GM23338 (cell line): Measurements from ENCODE around the gene LRP1B.

ENCODE experiments used
- CREB1 ChIP-seq: fragments of 250-450 bp; sonication (Bioruptor Pico); IDR thresholded peaks from 2 replicates; pipeline ENCODE4 v1.5.0; 2020; ENCODE audit warnings: low read depth, mild to moderate bottlenecking, moderate library complexity
- CTCF ChIP-seq, 2 experiments: fragments of 200-600 bp in 1 of 2; sonication (generic) in 1 of 2; conservative IDR thresholded peaks; 2 replicates each; pipeline versions ENCODE4 v1.5.1 to v1.6.1; 2016 to 2017; ENCODE audit warnings: antibody characterized with exemption in 2 of 2, low read depth in 2 of 2, mild to moderate bottlenecking in 2 of 2, moderate library complexity in 1 of 2
- ETS1 ChIP-seq: IDR thresholded peaks from 2 replicates; pipeline ENCODE4 v1.6.1; 2016; ENCODE audit warnings: antibody characterized with exemption
- EZH2 ChIP-seq: fragments of 200-600 bp; sonication (generic); IDR thresholded peaks from one replicate; pipeline ENCODE4 v1.8.0; 2017; ENCODE audit warnings: antibody characterized with exemption, mild to moderate bottlenecking, low read depth; ENCODE audit not compliant: unreplicated experiment
- EZH2phosphoT487 ChIP-seq: fragments of 200-600 bp; sonication (generic); IDR thresholded peaks from one replicate; pipeline ENCODE4 v1.8.1; 2018; ENCODE audit warnings: antibody characterized with exemption; ENCODE audit not compliant: unreplicated experiment
- JUNB ChIP-seq: IDR thresholded peaks from one replicate; pipeline ENCODE4 v1.6.1; 2016; ENCODE audit warnings: antibody characterized with exemption; ENCODE audit not compliant: unreplicated experiment
- NANOG ChIP-seq: IDR thresholded peaks from 2 replicates; pipeline ENCODE4 v1.6.1; 2016; ENCODE audit warnings: antibody characterized with exemption, borderline replicate concordance
- POLR2AphosphoS5 ChIP-seq: IDR thresholded peaks from 2 replicates; pipeline ENCODE4 v1.6.1; 2016; ENCODE audit warnings: antibody characterized with exemption, low read depth
- REST ChIP-seq: IDR thresholded peaks from one replicate; pipeline ENCODE4 v1.6.1; 2018; ENCODE audit warnings: antibody characterized with exemption; ENCODE audit not compliant: unreplicated experiment
- STAT1 ChIP-seq: IDR thresholded peaks from one replicate; pipeline ENCODE4 v1.6.1; 2016; ENCODE audit warnings: antibody characterized with exemption; ENCODE audit not compliant: unreplicated experiment
- ZNF114 ChIP-seq: fragments of 250-450 bp; sonication (Bioruptor Pico); IDR thresholded peaks from 2 replicates; pipeline ENCODE4 v1.5.0; 2020; ENCODE audit warnings: mild to moderate bottlenecking, moderate library complexity
- ZNF331 ChIP-seq: fragments of 250-450 bp; sonication (Bioruptor Pico); IDR thresholded peaks from 2 replicates; pipeline ENCODE4 v1.5.0; 2020; ENCODE audit warnings: low read depth, mild to moderate bottlenecking, moderate library complexity
- ZNF462 ChIP-seq: fragments of 250-450 bp; sonication (Bioruptor Pico); IDR thresholded peaks from 2 replicates; pipeline ENCODE4 v1.5.0; 2020; ENCODE audit warnings: mild to moderate bottlenecking, moderate library complexity

DNA sequence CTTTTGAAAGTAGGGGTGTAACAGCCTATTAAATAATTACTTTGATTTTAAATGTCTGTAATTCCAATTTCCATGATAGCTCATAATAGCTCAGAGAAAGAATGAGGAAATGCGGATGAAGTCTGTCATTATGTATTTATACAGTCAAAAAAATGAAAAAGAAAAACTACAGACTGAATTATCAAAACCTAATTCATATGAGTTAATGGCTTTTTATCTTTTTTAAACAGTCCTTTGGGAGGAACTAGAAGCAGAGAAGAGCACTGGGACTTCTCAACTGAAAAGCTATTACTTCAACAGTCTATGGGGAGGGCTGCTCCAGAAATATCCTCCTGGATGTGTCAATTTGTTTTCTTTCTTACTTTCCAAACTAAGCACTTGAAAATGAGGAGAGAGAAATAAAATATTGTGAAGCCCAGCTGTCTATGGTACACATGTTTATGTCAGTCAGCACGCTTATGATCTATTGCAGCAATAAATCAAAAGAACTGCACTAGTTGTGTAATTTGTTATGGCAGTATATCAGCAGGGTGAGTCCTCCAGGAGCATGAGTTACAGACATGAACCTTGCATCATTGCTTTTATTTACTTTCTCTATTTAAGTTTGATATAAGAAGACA, 1550.2 kb downstream of the LRP1B start:
- TF ChIP-seq EZH2phosphoT487 (no peak), CTCF (conservative IDR thresholded peaks at IDR 0.05; ENCODE audit: low read depth in 2 of 2) (no peak), POLR2AphosphoS5 (no peak), EZH2 (no peak), JUNB (no peak), REST (no peak), STAT1 (no peak), CREB1 (CRISPR knock-in tag) (no peak), ZNF114 (CRISPR knock-in tag) (no peak), ZNF462 (CRISPR knock-in tag) (no peak), NANOG (no peak), ZNF331 (CRISPR knock-in tag) (no peak), ETS1 (no peak)
